HG02763 (cell line): Measurements from ENCODE around the gene RITA1.
A peak's percentile ranks its signal among the peaks of the same experiment; 100 is the strongest.

Source experiments
- ATAC-seq: cut with Tn5 transposase; IDR thresholded peaks from one replicate; pipeline ENCODE4 v1.9.1; 2021; ENCODE audit warnings: mild to moderate bottlenecking, moderate library complexity; ENCODE audit not compliant: unreplicated experiment

The RITA1 gene

GRCh38 chr12:113173081-113173698 lies 12.3 kb upstream of the RITA1 start:
- ATAC-seq = peak; percentile 76

DNA sequence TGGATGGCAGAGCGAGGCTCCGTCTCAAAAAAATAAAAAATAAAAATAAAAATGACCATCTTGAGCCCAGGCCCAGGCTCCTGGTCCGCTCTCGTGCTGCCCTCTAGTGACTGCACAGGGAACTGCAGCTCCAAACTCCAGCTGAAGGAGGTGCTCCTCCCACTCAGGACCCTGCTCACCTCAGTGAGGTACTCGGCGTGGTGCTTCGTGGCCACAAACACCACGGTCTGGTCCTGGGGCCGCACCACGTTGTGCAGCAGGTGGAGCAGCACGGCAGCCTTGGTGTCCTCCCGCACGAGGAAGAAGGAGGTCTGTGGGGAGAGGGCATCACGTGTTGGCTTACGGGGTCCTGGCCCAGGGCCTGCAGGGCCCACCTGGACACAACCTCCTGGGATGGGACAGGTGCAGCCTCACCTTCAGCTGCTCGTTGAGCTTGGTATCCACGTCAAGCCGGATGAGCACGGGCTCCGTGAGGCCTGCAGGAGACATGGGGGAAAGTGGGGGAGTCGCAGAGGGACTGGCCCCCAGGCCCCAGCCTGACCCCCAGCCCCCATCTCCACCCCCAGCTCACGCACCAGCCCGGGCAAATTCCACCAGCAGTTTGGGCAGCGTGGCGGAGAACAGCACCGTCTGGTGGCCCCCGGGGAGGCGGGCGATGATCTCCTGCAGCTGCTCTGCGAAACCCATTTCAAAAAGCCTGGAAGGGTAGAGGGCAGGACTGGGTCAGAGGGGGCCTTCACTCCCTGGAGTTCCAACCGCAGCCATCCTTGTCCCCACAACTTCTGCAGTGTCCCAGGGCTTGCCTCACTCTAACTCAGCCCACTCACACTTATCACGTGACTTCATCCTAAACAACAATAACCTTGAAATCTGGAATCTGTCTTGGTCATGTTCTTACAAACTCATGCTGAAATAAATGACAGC lies 10.8 kb upstream of the RITA1 start:
- ATAC-seq = no peak

- no peak for ATAC-seq
Observed at GRCh38 chr12:113179023-113179422, 6.5 kb upstream of the RITA1 start.

- no peak for ATAC-seq
Observed at GRCh38 chr12:113180333-113180732, 5.2 kb upstream of the RITA1 start.

DNA sequence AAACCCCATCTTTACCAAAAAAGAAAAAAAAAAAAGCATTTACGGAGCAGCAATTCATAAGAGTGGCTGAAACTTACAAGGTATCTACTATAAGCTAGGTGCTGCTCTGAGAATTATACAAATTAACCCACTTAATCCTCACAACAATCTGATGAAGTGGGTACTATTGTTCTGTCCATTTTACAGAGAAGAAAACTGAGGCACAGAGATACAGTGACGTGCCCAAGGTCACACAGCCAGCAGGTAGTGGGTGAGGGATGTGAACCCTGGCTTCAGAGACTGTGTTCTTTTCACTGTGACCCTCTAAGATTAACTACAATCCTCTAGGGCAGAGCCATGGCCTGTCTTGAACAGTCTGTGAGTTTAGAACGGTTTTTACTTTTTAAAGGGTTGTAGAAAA lies 3.5 kb upstream of the RITA1 start:
- no peak for ATAC-seq

- ATAC-seq = no peak
Observed at GRCh38 chr12:113183030-113183589, 2.4 kb upstream of the RITA1 start.

DNA sequence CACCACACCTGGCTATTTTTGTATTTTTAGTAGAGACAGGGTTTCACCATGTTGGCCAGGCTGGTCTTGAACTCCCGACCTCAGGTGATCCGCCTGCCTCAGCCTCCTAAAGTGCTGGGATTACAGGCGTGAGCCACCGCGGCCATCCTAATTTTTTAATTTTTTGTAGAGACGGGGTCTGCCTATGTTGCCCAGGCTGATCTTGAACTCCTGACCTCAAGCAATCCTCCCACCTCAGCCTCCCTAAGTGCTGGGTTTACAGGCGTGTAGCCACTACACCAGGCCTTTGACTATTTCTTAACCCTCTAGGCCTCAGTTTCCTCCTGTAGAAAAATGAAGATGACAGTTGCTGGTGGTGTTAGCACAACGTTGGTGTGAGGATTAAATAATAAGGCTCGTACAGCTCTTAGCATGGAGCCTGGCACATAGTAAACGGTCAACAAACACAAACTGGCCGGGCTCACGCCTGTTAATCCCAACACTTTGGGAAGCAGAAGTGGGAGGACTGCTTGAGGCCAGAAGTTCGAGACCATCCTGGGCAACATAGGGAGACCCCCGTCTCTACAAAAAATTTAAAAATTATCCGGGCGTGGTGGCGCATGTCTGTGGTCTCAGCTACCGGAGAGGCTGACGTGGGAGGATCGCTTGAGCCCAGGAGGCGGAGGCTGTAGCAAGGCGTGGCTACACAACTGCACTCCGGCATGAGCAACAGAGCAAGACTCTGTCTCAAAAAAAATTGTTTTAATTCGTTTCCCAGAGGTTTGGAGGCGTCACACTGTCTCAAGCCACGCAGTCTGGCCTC lies 1.2 kb upstream of the RITA1 start:
- peak; percentile 39 for ATAC-seq

DNA sequence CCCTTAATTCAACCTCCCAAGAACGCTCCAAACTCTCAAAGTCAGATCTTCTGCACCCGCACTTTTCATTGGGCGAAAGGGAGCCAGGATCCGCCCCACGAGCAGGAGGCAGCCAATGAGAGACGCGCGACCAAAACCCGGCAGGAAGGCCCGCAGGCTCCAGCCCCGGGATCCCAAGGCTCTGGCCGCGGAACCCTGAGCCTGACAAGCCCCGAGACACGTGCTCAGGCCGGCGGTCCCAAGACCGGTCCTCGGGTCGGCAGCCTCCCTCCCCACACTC lies 681 bp upstream of the RITA1 start:
- peak; percentile 80 for ATAC-seq

DNA sequence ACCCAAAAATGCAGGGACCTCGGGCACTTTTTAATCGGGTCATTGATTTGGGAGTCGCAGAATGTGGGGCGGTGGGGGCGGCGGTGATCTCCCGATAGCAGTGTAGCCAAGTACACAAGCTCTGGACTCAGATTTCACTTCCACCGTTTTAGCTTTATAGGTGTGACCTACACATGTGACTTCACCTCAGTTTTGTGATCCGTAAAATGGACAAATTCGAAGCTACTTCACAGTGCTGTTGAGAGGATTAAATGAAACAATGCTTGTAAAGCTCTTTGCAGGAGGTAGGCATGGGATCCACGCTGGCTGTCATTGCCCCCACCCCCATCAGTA lies 478 bp downstream of the RITA1 start:
- ATAC-seq = no peak

DNA sequence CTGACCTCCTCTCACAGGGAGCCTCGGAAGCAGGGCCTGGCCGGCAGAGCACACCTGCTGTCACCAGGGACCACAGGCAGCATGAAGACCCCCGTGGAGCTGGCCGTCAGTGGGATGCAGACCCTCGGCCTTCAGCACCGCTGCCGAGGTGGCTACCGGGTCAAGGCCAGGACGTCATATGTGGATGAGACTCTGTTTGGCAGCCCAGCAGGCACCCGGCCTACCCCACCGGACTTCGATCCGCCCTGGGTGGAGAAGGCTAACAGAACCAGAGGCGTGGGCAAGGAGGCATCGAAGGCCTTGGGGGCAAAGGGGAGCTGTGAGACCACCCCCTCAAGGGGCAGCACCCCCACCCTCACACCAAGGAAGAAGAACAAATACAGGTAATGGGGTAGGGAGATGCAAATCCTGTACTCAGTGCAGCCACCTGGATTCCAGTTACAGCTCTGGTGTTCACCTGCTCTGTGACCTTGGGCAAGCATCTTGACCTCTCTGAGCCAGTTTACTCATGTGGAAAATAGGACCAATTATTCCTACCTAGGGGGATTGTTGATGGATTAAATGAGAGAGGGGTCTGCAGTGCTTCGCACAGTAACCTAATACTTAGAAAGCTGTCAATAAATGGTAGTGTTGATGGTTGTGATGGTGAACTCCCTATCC lies 1.3 kb downstream of the RITA1 start:
- ATAC-seq = no peak

DNA sequence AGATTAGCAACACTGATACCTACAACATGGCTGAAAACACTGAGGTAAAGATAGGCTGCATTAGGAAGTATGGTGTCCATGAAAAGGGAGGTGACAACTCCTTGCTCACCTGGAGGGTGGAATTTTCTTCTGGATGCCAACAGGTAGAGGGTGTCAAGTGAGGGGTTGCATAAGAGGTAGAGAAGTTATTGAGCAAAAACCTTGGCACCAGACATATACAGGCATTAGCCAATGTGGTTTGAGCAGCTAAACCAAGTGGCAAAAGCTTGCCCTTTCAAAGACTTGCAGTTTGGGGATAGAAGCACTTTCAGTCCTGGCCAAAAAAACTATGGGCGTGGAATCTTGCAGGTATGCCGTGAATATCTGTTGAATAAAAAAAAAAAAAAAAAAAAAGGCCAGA lies 3.8 kb downstream of the RITA1 start:
- no peak for ATAC-seq

GRCh38 chr12:113190761-113191160 lies 5.2 kb downstream of the RITA1 start:
- ATAC-seq = no peak

DNA sequence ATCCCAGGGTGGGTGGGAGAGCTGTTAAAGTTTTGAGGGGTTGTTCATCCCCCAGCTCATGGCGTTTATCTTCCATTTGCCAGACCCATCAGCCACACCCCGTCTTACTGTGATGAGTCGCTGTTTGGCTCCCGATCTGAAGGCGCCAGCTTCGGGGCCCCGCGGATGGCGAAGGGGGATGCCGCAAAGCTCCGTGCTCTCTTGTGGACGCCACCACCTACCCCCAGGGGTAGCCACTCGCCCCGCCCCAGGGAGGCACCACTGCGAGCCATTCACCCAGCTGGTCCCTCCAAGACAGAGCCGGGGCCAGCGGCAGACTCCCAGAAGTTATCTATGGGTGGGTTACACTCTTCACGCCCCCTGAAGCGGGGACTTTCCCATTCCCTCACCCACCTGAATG lies 5.7 kb downstream of the RITA1 start:
- ATAC-seq = no peak

- no peak for ATAC-seq
Observed at GRCh38 chr12:113194971-113195391, 9.5 kb downstream of the RITA1 start.

DNA sequence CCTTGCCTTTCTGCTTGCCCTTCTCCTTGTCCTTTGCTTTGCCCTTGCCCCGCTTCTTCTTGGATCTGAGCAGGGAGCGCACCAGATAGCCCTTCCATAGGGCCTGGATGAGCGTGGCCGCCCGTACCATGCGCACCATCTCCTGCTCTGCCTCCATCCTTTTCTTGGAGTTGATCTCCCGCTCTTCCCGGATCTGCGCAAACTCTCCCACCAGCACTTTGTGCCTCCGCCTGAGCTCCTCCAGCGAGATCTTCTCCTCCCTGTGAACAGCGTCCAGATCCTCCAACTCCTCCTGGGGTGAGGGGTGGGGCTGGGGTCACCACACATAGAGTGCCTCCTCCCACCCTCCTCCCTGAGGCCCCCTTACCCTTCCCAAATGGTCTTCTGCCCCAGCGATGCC lies 10.1 kb downstream of the RITA1 start:
- no peak for ATAC-seq

DNA sequence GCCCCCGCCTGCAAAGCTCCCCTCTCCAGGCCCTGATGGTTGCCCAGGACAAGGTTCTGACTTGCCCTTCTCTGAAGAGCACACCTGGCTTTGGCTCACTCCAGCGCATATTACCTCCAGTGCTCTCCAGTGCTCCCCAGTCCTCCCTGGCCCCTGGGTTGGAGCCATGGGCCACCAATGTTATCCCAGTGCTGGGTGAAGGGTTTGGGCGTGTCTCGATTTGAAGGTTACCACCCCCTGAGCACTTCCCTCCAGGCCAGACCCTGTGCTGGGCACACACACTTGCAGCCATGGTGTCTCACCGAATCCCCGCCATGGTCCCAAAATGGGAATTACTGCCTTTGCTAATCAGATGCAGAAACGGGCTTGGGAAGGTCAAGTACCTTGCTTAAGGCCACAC lies 11.1 kb downstream of the RITA1 start:
- ATAC-seq = no peak

DNA sequence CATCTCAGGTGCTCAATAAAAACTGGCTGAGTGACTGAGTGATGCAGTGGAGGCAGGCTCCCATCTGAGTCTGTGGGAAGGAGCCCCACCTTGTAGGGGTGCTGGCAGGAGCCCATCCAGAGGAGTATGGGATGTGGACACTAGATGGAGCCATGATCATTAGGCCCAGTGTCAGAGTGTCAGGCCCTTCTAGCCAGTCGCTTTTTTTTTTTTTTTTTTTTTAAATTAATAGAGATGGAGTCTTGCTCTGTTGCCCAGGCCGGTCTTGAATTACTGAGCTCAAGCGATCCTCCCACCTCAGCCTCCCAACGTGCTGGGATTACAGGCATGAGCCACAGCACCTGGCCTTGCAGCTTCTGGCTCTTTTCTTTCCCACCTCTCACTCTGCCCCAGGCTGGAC lies 11.5 kb downstream of the RITA1 start:
- peak; percentile 75 for ATAC-seq

- no peak for ATAC-seq
Observed at GRCh38 chr12:113197518-113198077, 12.1 kb downstream of the RITA1 start.

DNA sequence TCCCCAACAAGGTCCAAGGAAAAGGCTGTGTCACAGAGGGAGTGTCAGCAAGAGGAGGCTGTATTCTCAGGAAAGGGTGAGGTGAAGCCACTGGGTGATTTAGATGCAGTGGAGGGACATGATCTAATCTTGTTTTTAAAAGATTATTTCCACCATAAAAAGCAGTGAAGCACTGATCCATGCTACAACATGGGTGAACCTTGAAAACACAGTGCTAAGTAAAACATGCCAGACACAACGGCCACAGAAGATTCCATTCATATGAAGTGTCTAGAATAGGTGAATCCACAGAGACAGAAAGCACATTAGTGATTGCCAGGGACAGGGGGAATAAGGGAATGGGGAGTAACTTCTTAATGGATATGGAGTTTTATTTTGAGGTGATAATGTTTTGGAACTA lies 12.8 kb downstream of the RITA1 start:
- ATAC-seq = no peak

- no peak for ATAC-seq
Observed at GRCh38 chr12:113200021-113200797, 14.7 kb downstream of the RITA1 start.
